Posterior vena cava (tissue), 2 donors: ENCODE results near the gene FNDC1. TPM values are rescaled to one million over a fixed set of nuclear protein-coding genes. Genes with fewer than 3 reads are reported as not detected.

Experiments
- DNase-seq: peaks from one replicate; pipeline ENCODE4 v3.0.0-alpha.2; 2020; ENCODE audit warnings: low spot score
- intact Hi-C, 2 donors: fragments of 100-400 bp; cut with DNase I; formaldehyde crosslinking; loops; one replicate each; pipeline versions ENCODE4 v1.14.1 to v1.14.2; 2022 to 2023
- total RNA-seq, 2 donors: library from RNA; stranded (reverse); fragmentation: NEBNext Ultra II Directional; extraction: Animal tissue kit (Norgen Biotek cat#: 25700); gene quantifications; one replicate each; pipeline ENCODE4 v1.2.1, GENCODE V29; 2021
- donor health status: DM: yes; HTN: yes; CAD: no.
- donor health status: DM: yes; HTN: yes; CAD: no.

Gene FNDC1
- total RNA-seq, 2 donors from 2014 or later: 2.8 to 5.1 TPM

GRCh38 chr6:159194421-159194820 is 25.2 kb downstream of the FNDC1 start:
- intact Hi-C loops: no loop called here

GRCh38 chr6:159196430-159196975 is 27.3 kb downstream of the FNDC1 start:
- intact Hi-C loops: no loop called here

More at GRCh38 chr6:159194421-159194820, 25.2 kb downstream of the FNDC1 start:
- DNase-seq: no peak

GRCh38 chr6:159197251-159197650 is 28.1 kb downstream of the FNDC1 start:
- intact Hi-C loops: no loop called here

More at GRCh38 chr6:159196430-159196975, 27.3 kb downstream of the FNDC1 start:
- no peak for DNase-seq

DNA sequence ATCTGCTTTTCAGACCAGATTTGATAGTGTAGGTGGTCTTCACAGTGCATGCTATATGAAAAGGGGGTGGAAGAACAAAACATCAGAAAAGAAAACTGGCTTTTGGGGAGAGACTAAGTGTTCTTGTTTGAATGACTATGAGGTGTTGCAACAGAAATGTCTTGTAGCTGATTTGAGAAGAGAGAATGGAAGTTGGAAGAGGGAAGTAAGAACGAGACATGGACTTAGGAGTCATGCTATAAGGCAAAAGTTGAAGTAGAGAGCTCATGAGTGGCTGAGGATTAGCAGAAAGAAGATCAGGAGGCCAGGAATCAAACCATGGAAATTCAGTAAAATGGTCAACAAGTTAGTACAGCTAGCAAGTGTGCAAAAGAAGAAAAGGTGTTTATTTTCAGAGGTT is 32.1 kb downstream of the FNDC1 start:
- intact Hi-C loops: no loop called here
- DNase-seq: no peak

More at GRCh38 chr6:159197251-159197650, 28.1 kb downstream of the FNDC1 start:
- no peak for DNase-seq

DNA sequence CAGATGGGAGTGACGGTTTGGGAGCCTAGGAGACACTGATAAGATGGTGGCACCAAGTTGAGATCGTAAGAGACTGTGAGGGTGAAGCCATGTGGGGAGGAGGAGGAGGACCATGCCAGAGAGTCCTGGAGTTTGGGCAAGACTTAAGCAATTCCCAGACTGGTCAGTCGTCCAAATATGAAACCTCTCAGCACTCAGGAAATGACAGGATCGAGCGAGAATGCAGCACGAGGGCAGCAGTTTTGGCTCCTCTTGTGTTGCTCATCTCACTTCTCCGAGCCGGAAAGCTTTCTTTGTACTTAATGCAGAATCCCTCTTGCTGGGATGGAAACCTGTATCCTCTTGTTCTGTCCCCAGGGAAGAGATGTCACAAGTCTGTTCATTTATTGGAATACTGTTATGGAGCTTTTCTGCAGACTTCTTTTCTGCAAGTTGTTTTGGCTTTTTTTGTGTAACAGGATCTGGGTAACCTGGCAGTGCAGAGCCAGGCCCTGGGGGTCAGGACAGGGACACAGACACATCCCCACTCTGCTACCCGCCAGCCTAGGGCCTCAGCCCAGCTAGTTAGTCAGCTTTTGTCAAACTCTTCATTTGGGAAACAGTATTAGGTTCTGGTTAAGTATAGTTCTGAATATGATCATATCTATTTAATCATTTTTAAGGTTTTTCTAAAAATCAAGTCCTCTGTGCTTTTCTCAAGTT is 34.3 kb downstream of the FNDC1 start:
- no peak for DNase-seq
- intact Hi-C loops: no loop called here

GRCh38 chr6:159204605-159205004 is 35.4 kb downstream of the FNDC1 start:
- no peak for DNase-seq
- intact Hi-C loops: no loop called here

DNA sequence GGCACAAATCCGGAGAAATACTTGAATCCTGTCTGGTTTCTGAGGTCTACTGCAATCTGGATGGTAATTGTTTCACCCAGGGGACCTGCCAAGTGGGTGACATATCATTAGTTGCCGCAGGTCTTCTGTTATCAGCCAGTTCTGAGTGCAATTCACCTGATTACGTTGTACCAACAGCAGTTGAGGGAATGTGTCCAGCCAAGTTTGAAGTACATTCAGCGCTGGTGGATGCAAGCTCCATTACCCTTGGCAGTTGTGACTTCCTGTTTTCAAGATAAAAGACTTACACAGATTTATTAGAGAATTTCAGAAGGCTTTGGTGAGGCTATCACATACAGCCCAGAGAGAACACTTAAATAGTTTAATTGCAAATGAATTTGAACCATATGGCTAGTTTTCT is 42.8 kb downstream of the FNDC1 start:
- DNase-seq: no peak
- intact Hi-C loops: no loop called here

DNA sequence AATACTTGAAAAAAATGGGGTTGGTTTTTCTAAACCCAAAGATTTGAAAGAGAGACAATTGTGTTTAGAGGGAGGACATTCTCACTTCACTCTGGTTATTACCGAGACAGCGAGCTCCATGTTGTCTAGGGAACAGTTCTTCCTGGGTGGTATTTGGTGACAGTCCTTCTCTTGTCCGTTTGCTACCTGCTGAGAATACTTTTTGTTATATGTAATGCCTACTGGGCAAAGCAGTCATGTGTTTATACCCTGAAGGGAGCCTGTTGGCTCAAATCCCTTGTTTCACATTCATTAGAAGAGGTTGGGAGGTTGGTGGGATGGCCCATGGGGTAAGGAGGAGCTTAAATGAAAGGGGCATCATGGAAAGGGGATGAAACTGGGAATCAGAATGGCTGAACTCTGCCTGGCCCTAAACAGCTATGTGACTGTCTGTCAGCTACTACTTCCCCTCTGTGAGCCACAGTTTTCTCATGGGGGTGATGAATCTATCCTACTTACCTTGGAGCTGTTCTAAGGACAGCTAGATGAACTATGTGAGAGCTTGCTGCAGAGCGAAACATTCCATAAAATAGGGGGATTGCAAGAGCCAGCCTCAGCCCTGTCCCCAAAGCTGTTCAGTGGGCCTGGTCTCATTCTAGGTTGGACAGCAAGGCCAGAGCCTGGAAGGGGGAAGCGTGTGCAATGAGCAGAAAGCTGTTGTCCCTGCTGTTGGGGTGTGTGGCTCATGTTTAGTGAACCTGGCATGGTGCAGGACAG is 43.5 kb downstream of the FNDC1 start:
- intact Hi-C loops: no loop called here
- DNase-seq: no peak

- no peak for DNase-seq
- intact Hi-C loops: no loop called here
Observed at GRCh38 chr6:159213405-159213804, 44.2 kb downstream of the FNDC1 start.

DNA sequence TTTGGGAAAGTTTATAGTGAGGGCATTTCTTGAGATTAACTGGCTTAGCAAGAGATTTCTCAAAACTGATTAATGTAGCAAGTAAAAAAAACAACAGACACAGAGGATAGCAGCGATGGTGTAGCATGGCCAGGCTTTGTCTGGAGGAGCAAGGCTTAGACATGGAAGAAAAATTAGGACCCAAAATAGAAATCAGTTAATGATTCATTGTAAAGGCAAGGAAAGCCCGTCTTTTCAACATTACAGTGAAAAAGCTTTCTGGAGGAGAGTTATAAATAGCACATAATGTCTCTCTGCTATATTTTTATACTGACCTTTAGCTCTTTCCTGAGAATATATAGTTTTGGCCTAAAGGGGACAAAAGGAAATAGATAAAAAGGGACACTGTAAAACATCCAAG is 45.1 kb downstream of the FNDC1 start:
- intact Hi-C loops: no loop called here
- DNase-seq: no peak

GRCh38 chr6:159217595-159218275 is 48.5 kb downstream of the FNDC1 start:
- intact Hi-C loops: no loop called here
- no peak for DNase-seq

DNA sequence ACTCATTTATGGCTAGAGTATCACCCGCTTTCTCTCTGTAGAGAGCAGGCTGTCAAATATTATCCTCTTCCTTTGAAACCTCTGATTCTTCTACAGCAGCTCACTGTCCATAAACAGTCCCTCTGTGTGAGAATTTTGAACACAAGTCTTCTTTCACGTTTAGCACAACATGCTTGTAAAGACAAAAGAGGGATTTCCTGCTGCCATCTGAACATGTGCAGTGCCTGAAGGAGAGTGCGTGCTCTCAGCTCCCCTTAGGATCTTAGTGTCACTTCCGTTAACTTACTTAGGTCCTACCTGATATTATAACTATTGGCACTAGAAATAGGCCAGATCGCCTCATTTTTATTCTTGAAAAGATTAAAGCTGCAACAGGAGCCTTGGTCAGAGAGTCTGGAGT is 50.9 kb downstream of the FNDC1 start:
- intact Hi-C loops: no loop called here
- no peak for DNase-seq

GRCh38 chr6:159221486-159222170 is 52.4 kb downstream of the FNDC1 start:
- intact Hi-C loops: no loop called here
- DNase-seq: no peak

GRCh38 chr6:159224452-159224851 is 55.3 kb downstream of the FNDC1 start:
- intact Hi-C loops: no loop called here
- DNase-seq: no peak

GRCh38 chr6:159229651-159230051 is 60.5 kb downstream of the FNDC1 start:
- intact Hi-C loops: no loop called here
- DNase-seq: no peak

DNA sequence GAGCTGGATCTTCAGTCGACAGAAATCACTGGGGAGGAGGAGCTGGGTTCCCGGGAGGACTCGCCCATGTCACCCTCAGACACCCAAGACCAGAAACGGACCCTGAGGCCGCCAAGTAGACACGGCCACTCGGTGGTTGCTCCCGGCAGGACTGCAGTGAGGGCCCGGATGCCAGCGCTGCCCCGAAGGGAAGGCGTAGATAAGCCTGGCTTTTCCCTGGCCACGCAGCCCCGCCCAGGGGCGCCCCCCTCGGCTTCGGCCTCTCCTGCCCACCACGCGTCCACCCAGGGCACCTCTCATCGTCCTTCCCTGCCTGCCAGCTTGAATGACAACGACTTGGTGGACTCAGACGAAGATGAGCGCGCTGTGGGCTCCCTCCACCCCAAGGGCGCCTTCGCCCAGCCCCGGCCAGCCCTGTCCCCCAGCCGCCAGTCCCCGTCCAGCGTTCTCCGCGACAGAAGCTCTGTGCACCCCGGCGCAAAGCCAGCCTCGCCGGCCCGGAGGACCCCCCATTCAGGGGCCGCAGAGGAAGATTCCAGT is 63.0 kb downstream of the FNDC1 start:
- no peak for DNase-seq

GRCh38 chr6:159232751-159233150 is 63.6 kb downstream of the FNDC1 start:
- intact Hi-C loops: no loop called here
- no peak for DNase-seq

More for the DNA sequence above, 63.0 kb downstream of the FNDC1 start:
- intact Hi-C loops: no loop called here

DNA sequence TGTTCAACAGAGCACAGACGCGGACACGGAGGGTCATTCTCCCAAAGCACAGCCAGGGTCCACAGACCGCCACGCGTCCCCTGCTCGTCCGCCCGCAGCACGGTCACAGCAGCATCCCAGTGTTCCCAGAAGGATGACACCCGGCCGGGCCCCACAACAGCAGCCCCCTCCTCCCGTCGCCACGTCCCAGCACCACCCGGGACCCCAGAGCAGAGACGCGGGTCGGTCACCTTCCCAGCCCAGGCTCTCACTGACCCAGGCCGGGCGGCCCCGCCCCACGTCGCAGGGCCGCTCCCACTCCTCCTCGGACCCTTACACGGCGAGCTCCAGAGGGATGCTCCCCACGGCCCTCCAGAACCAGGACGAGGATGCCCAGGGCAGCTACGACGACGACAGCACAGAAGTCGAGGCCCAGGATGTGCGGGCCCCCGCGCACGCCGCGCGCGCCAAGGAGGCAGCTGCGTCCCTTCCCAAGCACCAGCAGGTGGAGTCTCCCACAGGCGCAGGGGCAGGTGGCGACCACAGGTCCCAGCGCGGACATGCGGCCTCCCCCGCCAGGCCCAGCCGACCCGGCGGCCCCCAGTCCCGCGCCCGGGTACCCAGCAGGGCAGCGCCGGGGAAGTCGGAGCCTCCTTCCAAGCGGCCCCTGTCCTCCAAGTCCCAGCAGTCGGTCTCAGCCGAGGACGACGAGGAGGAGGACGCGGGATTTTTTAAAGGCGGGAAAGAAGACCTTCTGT is 64.3 kb downstream of the FNDC1 start:
- no peak for DNase-seq
- intact Hi-C loops: no loop called here
